Breast epithelium (tissue), 3 donors: ENCODE measurements around the gene TPSAB1.

Source experiments
- CTCF ChIP-seq, 3 donors: fragments of 450-650 bp; IDR thresholded peaks; one replicate each; pipeline ENCODE4 v1.5.1; 2016 to 2017; ENCODE audit warnings: antibody characterized with exemption in 3 of 3, mild to moderate bottlenecking in 3 of 3, moderate library complexity in 3 of 3
- POLR2A ChIP-seq: fragments of 450-650 bp; IDR thresholded peaks from one replicate; pipeline ENCODE4 v1.6.1; 2016; ENCODE audit warnings: antibody characterized with exemption, mild to moderate bottlenecking, moderate library complexity
- POLR2AphosphoS5 ChIP-seq, 3 donors: sonication (generic); formaldehyde crosslinking; IDR thresholded peaks; one replicate each; pipeline ENCODE4 v1.6.1; 2017; ENCODE audit warnings: antibody characterized with exemption in 3 of 3

DNA sequence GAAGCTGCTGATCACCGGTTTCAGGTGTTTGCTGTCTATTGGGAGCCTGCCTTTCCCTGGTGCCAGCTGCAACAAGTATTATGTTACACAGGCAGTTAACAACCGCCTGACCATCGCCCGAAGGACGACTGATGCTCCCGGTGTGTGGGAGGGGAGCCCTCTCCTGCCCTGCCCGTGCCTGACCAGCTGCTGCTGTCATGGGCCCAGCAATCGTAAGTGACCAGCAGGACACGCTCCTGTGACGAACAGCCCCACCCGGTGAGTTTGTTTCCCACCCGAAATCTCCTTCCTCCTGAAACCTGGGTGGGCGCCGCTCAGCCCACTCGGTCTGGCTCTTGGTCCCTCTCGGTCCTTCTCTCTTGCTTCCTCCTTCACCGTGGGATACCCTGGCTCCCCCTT, 51.1 kb downstream of the TPSAB1 start:
- TF ChIP-seq POLR2AphosphoS5 (IDR thresholded peaks at IDR 0.05), result no peak
- TF ChIP-seq CTCF (IDR thresholded peaks at IDR 0.05), result no peak
- TF ChIP-seq POLR2A, result no peak
